Body of pancreas (tissue), 4 donors: ENCODE data around the gene NDUFA6.
"Not testable (repeated sequence)": the region's sequence is repeated elsewhere in the genome, so short reads cannot be mapped to it uniquely, and the experiment has no call there.

Experiments used
- POLR2A ChIP-seq, 3 donors: fragments of 450-650 bp; IDR thresholded peaks; one replicate each; pipeline ENCODE4 v1.6.1; 2016; ENCODE audit warnings: antibody characterized with exemption in 3 of 3, mild to moderate bottlenecking in 2 of 3
- TF ChIP-seq, protein P1 (sequence below), 7 experiments: fragments of 450-650 bp in 4 of 7; fragments of 200-600 bp in 3 of 7; sonication (generic) in 3 of 7; IDR thresholded peaks; one replicate each; pipeline ENCODE4 v1.5.1; 2016 to 2019; ENCODE audit warnings: antibody characterized with exemption in 7 of 7

DNA sequence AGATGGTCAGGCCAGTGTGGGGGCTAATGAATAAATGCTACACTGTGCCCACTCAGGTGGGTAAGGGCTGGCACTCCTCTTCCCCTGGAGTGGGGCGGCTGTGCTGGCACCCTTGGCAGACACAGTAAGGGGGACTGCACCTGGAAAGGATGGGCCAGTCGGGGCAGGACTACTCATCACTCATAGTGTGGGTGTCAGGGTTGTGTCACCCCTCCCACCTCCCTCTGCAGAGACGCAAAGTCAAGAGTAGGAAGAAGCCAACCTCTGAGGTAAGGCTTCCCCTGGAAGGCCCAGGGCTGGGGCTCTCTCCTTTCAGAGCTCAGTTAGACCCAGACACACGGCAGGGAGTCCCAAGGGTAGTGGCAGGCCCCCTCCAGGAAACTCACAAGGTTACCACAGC is 45.1 kb upstream of the NDUFA6 start:
- TF ChIP-seq, protein P1, sequence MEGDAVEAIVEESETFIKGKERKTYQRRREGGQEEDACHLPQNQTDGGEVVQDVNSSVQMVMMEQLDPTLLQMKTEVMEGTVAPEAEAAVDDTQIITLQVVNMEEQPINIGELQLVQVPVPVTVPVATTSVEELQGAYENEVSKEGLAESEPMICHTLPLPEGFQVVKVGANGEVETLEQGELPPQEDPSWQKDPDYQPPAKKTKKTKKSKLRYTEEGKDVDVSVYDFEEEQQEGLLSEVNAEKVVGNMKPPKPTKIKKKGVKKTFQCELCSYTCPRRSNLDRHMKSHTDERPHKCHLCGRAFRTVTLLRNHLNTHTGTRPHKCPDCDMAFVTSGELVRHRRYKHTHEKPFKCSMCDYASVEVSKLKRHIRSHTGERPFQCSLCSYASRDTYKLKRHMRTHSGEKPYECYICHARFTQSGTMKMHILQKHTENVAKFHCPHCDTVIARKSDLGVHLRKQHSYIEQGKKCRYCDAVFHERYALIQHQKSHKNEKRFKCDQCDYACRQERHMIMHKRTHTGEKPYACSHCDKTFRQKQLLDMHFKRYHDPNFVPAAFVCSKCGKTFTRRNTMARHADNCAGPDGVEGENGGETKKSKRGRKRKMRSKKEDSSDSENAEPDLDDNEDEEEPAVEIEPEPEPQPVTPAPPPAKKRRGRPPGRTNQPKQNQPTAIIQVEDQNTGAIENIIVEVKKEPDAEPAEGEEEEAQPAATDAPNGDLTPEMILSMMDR (IDR thresholded peaks at IDR 0.05) = not testable (repeated sequence)
- TF ChIP-seq POLR2A (IDR thresholded peaks at IDR 0.05) = not testable (repeated sequence)
